GM20431 (cell line): ENCODE data around the gene KDM7A.
"Not testable (repeated sequence)": the region's sequence is repeated elsewhere in the genome, so short reads cannot be mapped to it uniquely, and the experiment has no call there.

Experiments
- in situ Hi-C: fragments of 300-500 bp; cut with MseI, MboI; formaldehyde crosslinking; loops from one replicate; pipeline ENCODE4 v1.15.0; 2020; ENCODE audit warnings: low sequenced_read_pairs; ENCODE audit not compliant: unreplicated experiment

KDM7A gene

DNA sequence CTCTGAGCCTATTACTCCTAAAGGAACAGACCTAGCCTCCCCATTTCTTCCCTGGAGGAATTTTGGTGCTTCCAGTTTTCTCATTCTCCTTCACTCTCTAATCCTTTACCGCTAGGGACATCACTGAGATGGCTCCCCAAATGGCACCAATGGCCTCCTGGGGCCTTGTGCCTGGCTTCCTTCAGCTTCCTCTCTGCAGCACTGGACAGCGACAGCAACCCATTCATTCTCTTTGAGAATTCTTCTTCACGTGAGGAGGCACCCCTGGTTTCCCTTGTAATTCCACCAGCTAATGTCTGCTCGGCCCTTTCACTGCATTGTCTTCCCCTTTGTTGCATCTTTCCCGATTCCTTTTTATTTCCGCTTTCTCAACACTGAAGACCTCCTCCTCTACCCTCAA lies 24.6 kb upstream of the KDM7A start:
- in situ Hi-C loops: no loop called here

- in situ Hi-C loops: no loop called here
These were observed 23.5 kb upstream of the KDM7A start for GRCh38 chr7:140200061-140200989.

DNA sequence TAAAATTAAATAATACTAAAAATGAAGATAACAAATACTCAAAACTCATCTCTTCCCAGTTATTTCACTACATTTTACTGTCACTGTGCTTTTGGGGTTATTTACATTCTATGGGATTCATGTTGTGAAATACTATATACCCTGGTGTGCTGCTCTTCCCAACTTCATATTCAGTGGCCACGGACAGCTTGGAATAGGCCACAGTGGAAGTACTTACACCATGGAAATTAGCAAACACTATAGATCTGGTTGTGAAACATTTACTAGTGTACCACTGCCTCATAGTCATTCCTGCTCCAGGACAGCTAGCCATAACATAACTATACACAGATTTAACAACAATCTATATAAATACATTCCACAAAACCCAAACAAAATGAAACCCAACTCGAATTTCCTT lies 21.2 kb upstream of the KDM7A start:
- in situ Hi-C loops: no loop called here

DNA sequence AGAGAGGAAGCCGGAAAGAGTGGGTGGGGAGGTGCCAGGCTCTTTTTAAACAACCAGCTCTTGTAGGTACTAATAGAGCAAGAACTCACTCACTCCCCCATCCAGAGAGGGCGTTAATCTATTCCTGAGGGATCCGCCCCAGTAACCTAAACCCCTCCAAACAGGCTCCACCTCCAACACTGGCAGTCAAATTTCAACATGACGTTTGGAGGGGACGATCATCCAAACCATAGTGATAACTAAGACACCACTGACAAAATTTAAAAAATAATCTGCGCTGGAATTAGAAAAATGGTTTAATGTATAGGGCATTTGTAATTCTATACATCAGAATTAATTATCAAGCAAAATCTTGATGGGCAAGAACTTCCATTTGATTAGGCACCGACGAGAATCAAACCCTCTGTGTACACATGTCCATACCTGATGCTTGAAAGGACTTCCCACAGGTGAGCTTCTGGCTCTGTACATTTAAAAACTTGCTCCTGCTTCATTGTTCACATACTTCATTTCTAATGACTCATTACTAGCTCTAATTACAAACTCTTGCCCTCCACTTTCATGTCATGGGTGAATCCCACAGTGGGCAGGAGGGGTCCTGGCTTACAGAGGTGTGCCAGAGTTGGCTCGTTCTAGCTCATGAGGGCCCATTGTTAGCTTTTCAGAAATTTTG lies 20.6 kb upstream of the KDM7A start:
- in situ Hi-C loops: no loop called here

- in situ Hi-C loops: no loop called here
These were observed 19.8 kb upstream of the KDM7A start for GRCh38 chr7:140196361-140197217.

- in situ Hi-C loops: no loop called here
These were observed 19.1 kb upstream of the KDM7A start for GRCh38 chr7:140195859-140196258.

DNA sequence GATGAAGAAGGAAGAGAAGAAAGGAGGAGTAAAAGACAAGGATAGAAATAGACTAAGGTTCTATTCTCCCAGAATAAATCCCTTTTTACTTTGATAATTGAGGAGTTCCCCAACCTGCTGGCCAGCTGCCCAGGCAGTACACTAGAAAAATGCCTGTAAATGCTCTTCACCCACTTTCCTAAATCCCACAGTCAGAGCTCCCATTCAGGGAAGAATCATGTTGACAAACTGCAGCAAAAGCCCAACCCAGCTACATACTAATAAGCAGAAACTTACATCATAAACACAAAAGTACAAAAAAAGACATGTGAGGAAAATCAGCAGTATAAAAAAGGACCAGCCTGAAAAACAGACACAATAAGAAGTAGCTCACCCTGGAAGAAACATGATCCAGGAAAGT lies 15.8 kb upstream of the KDM7A start:
- in situ Hi-C loops: no loop called here

- in situ Hi-C loops: no loop called here
These were observed 15.4 kb upstream of the KDM7A start for GRCh38 chr7:140192176-140192575.

DNA sequence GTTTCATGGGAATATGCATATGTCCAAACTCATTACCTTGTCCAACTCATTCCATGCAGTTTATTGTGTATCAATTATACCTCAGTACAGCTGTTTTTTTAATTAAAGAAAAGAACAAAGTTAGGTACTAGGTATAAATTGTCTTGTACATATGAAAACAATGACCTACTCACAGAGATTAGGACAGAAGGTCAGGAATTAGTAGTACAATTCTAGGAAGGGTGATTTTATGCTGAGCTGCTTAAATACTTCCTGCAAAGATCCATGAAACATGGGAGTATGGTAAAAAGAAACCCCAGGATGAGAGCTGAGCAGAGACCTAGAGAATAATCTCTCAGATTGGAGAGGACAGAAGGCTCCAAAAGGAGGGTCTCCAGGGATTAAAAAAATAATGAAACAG lies 13.8 kb upstream of the KDM7A start:
- in situ Hi-C loops: no loop called here

DNA sequence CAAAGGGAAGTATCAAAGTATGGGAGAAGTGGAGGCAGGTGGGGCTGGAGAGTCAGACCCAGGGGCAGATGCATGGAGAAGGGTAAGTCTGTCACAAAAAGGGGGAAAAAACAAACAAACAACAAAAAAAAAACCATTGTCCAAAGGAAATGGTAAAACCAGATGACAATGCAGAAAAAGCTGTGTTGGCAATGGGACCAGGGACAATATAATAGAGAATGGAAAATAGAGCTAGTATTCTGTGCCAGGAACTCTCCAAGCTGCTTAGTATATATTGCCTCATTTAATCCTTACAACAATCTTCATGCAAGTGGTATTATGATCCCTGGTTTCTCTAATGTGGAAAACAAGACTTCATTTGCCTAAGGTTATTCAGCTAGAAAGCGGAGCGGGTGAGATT lies 13.1 kb upstream of the KDM7A start:
- in situ Hi-C loops: no loop called here

DNA sequence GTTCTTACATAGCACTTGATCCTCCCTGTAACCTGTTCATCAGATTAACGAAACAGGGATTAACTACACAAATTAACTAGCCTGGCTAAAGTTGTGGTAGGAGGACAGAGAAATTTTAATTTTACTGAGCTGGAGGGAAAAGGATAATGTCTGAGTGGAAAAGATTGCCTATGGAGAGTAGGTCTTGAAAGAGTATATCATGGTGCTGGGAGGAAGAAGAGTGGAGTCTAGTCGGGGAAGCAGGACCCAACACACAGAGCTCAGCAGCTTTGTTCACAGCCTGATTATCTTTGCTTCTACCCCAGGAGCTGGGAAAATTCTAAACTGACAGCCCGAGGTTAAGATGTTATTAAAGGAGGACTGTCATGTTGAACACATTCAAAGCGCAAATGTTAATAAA lies 6.1 kb upstream of the KDM7A start:
- in situ Hi-C loops: no loop called here

GRCh38 chr7:140179339-140179738 lies 2.6 kb upstream of the KDM7A start:
- in situ Hi-C loops: no loop called here

DNA sequence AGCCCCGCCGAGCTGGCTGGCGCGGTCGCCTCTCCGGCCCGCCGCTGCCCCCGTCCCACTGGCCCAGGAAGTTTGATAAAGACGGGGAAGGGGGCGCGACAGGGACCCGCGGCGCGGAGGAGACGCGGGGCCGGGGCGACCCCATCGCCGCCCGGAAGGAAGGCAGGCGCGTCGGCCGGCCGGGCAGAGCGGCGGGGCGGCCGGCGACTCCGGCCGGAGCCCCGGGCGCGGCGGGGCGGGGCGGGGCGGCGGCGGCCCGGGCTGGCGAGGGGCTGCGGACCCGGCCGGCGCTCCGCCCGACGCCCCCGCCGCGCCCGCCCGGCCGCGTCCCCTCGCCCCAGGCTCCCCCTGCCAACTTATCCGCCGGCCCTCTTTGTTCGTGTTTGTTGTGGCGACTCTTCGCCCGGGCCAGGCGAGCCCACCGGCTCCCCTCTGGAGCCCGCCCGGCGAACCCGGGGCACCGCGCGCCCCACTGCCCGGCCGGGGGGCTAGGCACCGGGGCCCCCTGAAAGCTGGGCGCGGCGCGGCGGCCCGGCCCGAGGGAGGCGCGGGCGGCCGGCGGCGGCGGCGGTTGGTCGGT lies 571 bp downstream of the KDM7A start:
- in situ Hi-C loops: no loop called here

DNA sequence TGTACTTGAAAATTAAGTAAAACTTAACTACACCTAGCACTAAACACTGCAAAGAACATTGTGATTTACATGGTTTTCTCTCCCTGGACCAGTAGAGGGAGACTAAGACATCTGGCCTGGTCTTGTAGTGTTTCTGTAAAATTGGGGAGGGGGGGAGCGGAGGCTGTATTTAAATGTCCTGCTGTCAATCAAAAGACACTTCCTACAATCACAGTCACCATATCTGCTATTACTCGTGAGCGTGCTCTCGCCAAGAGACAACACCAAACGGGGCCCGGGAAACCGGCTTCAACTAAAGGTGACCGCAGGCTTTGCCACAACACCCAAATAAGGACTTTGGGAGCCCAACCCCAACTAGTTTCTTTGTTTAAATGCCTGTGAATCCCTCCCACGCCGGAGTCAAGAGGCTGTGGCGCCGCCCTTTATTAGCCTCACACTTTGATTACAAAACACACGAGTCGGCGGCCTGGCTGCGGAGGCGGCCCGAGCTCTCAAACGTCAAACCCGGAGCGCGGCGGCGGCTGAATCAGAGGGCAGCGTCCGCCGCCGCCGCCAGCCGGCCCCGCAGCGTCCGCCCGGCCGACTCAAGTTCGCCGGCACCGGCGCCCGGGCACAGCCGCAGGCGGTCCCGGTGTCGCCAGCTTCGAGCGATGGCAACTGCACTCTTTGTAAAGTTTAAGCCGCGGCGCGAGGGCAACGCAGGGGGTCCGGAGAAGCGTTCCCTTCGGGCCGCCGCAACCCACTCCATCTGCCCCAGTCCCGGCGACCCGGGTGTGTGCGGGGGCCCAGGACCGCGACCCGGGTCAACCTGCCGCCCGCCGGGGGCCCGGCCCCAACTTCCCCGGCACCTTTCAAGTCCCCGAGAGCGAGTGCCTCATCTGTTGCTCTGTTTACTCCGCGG lies 1.3 kb downstream of the KDM7A start:
- in situ Hi-C loops: no loop called here

- in situ Hi-C loops: no loop called here
These were observed 2.6 kb downstream of the KDM7A start for GRCh38 chr7:140174217-140174616.

GRCh38 chr7:140170375-140170774 lies 6.4 kb downstream of the KDM7A start:
- in situ Hi-C loops: no loop called here

DNA sequence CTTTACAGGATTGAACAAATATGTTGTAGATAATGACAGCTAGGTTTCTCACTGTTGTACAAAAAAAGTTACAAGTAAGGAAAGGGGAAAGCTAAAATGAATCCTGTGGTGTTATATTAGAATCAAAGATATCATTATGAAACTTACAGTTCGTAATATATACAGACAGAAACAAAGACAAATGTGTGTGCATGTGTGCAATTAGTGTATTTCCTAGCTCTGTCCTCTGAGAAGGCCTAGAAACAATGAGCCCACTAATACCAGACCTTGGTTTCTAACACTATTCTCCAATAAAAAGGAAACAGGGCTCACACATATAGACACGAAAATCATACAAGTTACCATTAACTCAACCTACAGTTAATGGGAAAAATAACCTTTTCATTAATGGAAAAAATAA lies 8.0 kb downstream of the KDM7A start:
- in situ Hi-C loops: no loop called here

GRCh38 chr7:140165422-140165821 lies 11.4 kb downstream of the KDM7A start:
- in situ Hi-C loops: no loop called here

GRCh38 chr7:140162081-140162480 lies 14.7 kb downstream of the KDM7A start:
- in situ Hi-C loops: not testable (repeated sequence)
